Fibroblast of skin of left biceps (primary cell): ENCODE measurements around the gene DENND1B.
"Not testable (repeated sequence)": the region's sequence is repeated elsewhere in the genome, so short reads cannot be mapped to it uniquely, and the experiment has no call there.

Experiments
- DNase-seq, 2 experiments: peaks; one replicate each; pipeline ENCODE4 v3.0.0-alpha.2; 2013; ENCODE audit warnings: low read depth in 2 of 2

The DENND1B gene

GRCh38 chr1:197559244-197559643, 216.0 kb downstream of the DENND1B start:
- no peak for DNase-seq

- no peak for DNase-seq
Observed at GRCh38 chr1:197557302-197557701, 218.0 kb downstream of the DENND1B start.

GRCh38 chr1:197553281-197553680, 222.0 kb downstream of the DENND1B start:
- DNase-seq = no peak

GRCh38 chr1:197546989-197547388, 228.3 kb downstream of the DENND1B start:
- DNase-seq = no peak

GRCh38 chr1:197544553-197544952, 230.7 kb downstream of the DENND1B start:
- DNase-seq = no peak

GRCh38 chr1:197544130-197544529, 231.2 kb downstream of the DENND1B start:
- no peak for DNase-seq

- no peak for DNase-seq
Observed at GRCh38 chr1:197541411-197541810, 233.9 kb downstream of the DENND1B start.

GRCh38 chr1:197526736-197527371, 248.4 kb downstream of the DENND1B start:
- DNase-seq = peak in 1 of 2 experiments; percentile 4

GRCh38 chr1:197521118-197521739, 254.1 kb downstream of the DENND1B start:
- DNase-seq = peak; percentile 12 to 15

- no peak for DNase-seq
Observed at GRCh38 chr1:197519741-197520334, 255.4 kb downstream of the DENND1B start.

GRCh38 chr1:197515421-197515820, 259.9 kb downstream of the DENND1B start:
- no peak for DNase-seq

- no peak for DNase-seq
Observed at GRCh38 chr1:197510691-197511378, 264.4 kb downstream of the DENND1B start.

- DNase-seq = no peak
Observed at GRCh38 chr1:197496722-197497121, 278.6 kb downstream of the DENND1B start.

- DNase-seq = not testable (repeated sequence)
Observed at GRCh38 chr1:197491505-197491904, 283.8 kb downstream of the DENND1B start.

- no peak for DNase-seq
Observed at GRCh38 chr1:197486946-197487345, 288.3 kb downstream of the DENND1B start.

- no peak for DNase-seq
Observed at GRCh38 chr1:197485790-197486189, 289.5 kb downstream of the DENND1B start.

- no peak for DNase-seq
Observed at GRCh38 chr1:197481101-197481500, 294.2 kb downstream of the DENND1B start.

- DNase-seq = no peak
Observed at GRCh38 chr1:197480446-197480845, 294.8 kb downstream of the DENND1B start.

- peak; percentile 32 to 35 for DNase-seq
Observed at GRCh38 chr1:197472141-197472540, 303.1 kb downstream of the DENND1B start.

- no peak for DNase-seq
Observed at GRCh38 chr1:197471248-197471985, 303.9 kb downstream of the DENND1B start.

GRCh38 chr1:197470330-197470729, 304.9 kb downstream of the DENND1B start:
- no peak for DNase-seq
